GM19397 (cell line): ENCODE data around the gene PPDPF.

Source experiments
- ATAC-seq: cut with Tn5 transposase; IDR thresholded peaks from one replicate; pipeline ENCODE4 v1.9.1; 2021; ENCODE audit warnings: mild to moderate bottlenecking, moderate library complexity; ENCODE audit not compliant: unreplicated experiment

Gene PPDPF

DNA sequence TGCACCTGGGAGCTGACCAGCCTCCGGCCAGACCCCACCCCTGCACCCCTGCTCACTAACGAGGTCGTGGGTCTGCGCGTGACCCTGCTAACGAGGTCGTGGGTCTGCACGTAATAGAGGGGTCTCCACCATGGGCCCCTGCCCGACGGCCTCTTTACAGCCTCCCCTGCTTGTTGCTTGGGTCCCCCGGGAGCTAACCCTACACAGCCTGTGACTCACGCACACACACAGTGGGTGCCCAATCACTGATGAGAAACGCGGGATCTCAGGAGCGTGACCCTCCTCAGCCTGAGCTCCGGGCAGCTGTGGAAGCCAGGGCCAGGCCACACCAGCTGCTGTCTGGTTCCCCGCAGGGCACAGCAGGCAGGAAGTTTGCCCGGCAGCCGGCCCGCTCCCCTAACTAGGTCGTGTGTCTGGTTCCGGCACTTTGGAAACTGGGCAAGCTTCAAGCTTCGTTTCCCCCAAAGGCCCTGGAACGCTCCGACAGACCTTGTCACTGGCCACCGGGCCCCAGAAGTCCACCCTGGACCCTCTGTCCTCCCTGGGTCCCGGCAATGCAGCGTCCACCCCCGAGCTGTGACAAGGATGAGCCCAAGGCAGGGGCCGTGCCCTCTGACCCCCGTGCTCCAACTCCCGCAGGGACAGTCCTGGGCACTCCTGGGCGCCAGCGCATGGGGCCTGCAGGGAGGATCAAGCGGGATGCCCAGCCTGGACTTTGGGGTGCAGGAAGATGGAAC lies 15.8 kb downstream of the PPDPF start:
- no peak for ATAC-seq

GRCh38 chr20:63536997-63537524 lies 16.5 kb downstream of the PPDPF start, which contains the start of gene PTK6:
PTK6 (minus strand) TSS chr20:63537376; CDS start chr20:63537314, 62 bp downstream.
- ATAC-seq: peak; percentile 3

GRCh38 chr20:63537525-63538203 lies 17.1 kb downstream of the PPDPF start:
- peak; percentile 74 for ATAC-seq

GRCh38 chr20:63538204-63539091 lies 17.9 kb downstream of the PPDPF start:
- no peak for ATAC-seq

DNA sequence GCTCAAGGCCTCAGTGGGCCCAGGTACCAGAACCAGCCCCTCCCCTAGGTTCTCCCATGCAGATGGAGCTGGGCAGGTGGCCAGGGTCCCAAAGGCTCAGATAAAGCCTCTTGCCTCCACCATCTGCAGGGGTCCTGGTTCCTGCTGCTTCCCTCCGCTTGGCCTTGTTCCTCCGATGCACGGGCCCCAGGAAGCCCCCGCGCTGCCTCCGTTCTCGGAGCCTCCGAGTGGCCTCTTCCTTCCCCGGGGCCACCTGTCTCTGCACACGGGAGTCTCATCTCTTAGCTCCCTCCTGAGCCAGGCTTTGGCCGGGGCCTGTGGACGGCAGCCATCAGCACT lies 18.5 kb downstream of the PPDPF start:
- no peak for ATAC-seq

DNA sequence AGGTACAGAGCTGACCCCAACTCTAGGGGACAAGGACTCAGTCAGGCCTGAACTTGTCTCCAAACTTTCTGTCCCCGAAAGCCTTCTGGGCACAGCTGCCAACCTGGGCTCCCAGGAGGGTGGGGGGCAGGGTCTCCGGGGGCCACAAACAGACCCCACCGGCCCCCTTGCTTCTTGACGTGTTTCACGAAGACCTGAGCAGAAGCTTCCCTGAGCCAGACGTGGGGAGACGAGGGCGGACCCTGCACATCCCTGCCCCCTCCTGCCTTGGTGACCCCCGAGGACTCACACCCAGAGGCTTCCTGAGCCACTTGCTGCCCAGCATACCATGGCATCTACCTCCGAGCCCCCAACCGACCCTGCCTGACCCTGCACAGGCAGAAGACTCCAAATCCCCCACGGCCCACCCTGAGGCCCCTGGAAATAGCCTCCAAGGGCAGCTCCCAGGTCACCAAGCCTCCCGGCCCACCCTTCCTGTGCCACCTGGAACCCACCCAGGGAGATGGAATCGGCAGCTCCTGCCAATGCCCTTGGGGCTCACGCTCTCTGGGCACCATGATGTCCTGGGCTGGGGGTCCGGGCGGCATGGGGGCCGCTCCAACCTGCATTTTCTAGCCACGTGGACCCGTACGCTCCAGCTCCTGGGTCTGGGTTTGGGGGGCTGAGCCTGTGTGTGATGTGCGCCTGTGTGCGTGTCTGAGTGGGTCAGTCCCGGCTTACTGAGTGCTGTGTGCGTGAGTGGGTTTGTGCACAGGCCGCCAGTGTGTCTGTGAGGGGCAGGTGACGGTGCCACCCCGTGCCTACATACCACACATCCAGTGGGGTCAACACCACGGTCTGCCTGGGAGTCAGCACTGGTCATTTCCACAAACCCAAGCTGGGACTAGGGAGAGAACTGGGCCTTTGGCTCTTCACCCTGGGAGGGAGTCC lies 19.1 kb downstream of the PPDPF start:
- ATAC-seq: no peak

GRCh38 chr20:63540417-63541186 lies 20.0 kb downstream of the PPDPF start:
- ATAC-seq: no peak

- no peak for ATAC-seq
These were observed 20.8 kb downstream of the PPDPF start for GRCh38 chr20:63541371-63541770.

DNA sequence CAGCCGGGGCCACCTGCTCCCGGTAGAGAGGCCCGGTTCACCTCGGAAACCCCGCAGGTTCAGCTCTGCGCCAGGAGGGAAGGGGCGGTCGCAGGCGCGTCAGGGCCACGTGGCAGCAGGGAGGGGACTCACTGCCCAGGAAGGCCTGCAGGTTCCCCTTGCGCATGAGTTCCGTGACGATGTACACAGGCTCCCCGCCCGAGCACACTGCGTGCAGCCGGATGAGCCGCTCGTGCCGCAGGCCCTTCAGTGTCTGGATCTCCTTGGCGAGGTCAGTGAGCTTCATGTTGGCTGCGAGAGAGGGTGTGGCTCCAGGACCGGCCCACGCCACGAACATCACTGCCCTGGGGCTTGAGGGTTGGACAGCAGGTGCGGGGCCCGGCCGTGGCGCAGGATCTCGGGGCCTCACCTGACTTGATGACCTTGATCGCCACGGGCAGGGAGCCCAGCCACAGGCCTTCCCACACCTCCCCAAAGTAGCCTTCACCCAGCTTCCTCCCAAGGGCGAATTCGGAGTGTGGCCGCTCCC lies 21.5 kb downstream of the PPDPF start:
- no peak for ATAC-seq

- ATAC-seq: no peak
These were observed 22.1 kb downstream of the PPDPF start for GRCh38 chr20:63542696-63543095.

GRCh38 chr20:63543131-63543530 lies 22.6 kb downstream of the PPDPF start:
- ATAC-seq: no peak

DNA sequence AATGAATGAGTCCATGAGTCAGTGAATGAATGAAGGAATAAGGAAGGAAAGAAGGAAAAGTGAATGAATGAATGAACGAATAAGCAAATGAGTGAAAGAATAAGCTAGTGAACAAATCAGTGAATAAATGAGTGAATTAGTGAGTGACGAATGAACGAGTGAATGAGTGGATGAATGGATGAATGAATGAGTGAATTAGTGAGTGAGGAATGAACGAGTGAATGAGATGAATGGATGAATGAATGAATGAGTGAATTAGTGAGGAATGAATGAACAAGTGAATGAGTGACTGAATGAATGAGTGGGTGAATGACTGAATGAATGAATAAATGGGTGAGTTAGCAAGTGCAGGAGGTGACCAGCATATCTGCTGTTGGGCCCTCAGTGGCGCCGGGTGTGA lies 23.2 kb downstream of the PPDPF start:
- ATAC-seq: no peak

DNA sequence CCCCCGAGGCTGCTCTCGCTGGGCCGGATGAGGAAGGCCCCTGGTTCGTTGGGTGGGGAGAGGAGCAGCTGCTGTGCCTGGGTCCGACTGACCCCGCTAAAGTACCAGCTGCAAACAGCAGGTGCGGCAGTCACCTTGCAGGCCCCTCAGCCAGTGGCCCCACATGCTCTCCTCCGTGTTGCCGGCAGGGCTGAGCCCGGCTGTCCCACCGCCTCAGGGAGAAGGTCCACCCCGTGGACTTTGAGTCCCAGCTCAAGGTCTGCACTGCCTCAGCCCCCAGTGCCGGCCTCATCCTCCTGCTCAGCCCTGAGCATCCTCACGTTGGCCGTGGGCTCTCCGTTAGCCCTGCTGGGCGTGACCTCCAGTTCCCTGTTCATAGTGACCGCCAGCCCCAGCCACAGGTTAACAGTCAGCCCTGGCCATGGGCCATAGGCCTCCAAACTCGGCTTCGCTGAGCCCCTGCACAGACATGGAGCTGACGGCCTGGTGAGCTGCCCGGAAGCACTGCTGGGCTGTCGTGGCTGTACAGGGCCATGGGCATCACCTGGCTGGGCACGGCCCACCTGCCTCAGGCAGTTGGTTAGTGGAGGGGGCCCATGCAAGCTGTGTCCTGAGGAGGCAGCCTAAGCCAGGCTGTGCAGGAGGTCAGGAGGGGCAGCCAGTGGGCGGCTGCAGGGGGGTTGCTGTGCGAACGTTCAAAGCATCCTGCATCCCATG lies 23.8 kb downstream of the PPDPF start:
- no peak for ATAC-seq

- no peak for ATAC-seq
These were observed 24.5 kb downstream of the PPDPF start for GRCh38 chr20:63544958-63545516.

GRCh38 chr20:63545814-63546213 lies 25.2 kb downstream of the PPDPF start:
- no peak for ATAC-seq

DNA sequence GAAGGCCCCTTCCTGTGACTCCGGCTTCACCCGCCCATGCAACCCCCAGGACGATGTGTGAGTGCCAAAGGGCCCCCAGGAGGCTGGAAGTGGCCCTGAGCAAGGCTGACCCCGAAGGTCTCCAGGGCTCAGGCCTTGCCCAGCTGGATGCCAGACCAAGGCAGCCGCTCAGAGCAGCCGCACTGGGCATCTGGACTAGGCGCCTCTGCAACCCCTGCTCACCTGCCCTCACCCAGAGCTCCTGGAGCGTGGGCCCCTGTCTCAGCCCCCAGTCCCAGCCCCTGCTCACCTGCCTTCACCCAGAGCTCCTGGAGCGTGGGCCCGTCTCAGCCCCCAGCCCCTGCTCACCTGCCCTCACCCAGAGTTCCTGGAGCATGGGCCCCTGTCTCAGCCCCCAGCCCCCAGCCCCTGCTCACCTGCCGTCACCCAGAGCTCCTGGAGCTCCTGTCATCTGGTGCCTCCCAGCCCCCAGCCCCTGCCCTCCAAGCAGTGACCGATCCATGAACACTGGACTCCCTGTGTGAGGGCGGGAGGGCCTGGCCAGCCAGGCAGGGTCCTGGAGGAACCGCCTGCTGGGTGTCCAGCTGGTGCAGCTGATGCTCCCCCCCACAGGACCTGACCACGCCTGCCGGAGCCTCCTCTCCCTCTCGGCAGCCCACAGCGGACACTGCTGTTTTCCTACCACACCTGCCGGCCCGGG lies 25.8 kb downstream of the PPDPF start:
- ATAC-seq: no peak

GRCh38 chr20:63546956-63547724 lies 26.6 kb downstream of the PPDPF start:
- no peak for ATAC-seq
